Left ventricle myocardium inferior (tissue), 1 donor: ENCODE measurements around the gene PSD2. TPM values are rescaled to one million over a fixed set of nuclear protein-coding genes. Genes with fewer than 3 reads are reported as not detected.

Experiments used
- DNase-seq: peaks from one replicate; pipeline ENCODE4 v3.0.0-alpha.2; 2020
- H3K27ac ChIP-seq: fragments of 200-600 bp; replicated peaks from 2 replicates; pipeline ENCODE4 v1.8.0; 2021
- H3K27me3 ChIP-seq: fragments of 200-600 bp; 2 replicates; pipeline ENCODE4 v1.8.0; 2021; ENCODE audit warnings: low read depth
- H3K36me3 ChIP-seq: fragments of 200-600 bp; 2 replicates; pipeline ENCODE4 v1.8.0; 2021
- H3K4me1 ChIP-seq: fragments of 200-600 bp; 2 replicates; pipeline ENCODE4 v1.8.0; 2021
- H3K4me3 ChIP-seq: fragments of 200-600 bp; 2 replicates; pipeline ENCODE4 v1.8.0; 2021; ENCODE audit warnings: mild to moderate bottlenecking, moderate library complexity
- H3K9me3 ChIP-seq: fragments of 200-600 bp; replicated peaks from 2 replicates; pipeline ENCODE4 v1.8.0; 2021
- intact Hi-C: fragments of 100-400 bp; cut with micrococcal nuclease; formaldehyde crosslinking; loops from one replicate; pipeline ENCODE4 v1.11.0; 2022
- long read RNA-seq: library from polyadenylated mRNA; unstranded; transcript quantifications from one replicate; pipeline ENCODE4 v2.0.0, GENCODE V29; 2021
- total RNA-seq: library from RNA; stranded (reverse); fragmentation: NEBNext Ultra II Directional; extraction: Animal tissue kit (Norgen Biotek cat#: 25700); gene quantifications from one replicate; pipeline ENCODE4 v1.2.1, GENCODE V29; 2021
- TF ChIP-seq, protein P1 (sequence below): fragments of 200-600 bp; IDR thresholded peaks from 2 replicates; pipeline ENCODE4 v1.8.0; 2021; ENCODE audit warnings: antibody characterized with exemption, mild to moderate bottlenecking, borderline replicate concordance
- donor health status: DM: no; HTN: yes; CAD: no; lungs with severe emphysema.

The PSD2 gene
- not detected for total RNA-seq
- long read RNA-seq: 0 reads

DNA sequence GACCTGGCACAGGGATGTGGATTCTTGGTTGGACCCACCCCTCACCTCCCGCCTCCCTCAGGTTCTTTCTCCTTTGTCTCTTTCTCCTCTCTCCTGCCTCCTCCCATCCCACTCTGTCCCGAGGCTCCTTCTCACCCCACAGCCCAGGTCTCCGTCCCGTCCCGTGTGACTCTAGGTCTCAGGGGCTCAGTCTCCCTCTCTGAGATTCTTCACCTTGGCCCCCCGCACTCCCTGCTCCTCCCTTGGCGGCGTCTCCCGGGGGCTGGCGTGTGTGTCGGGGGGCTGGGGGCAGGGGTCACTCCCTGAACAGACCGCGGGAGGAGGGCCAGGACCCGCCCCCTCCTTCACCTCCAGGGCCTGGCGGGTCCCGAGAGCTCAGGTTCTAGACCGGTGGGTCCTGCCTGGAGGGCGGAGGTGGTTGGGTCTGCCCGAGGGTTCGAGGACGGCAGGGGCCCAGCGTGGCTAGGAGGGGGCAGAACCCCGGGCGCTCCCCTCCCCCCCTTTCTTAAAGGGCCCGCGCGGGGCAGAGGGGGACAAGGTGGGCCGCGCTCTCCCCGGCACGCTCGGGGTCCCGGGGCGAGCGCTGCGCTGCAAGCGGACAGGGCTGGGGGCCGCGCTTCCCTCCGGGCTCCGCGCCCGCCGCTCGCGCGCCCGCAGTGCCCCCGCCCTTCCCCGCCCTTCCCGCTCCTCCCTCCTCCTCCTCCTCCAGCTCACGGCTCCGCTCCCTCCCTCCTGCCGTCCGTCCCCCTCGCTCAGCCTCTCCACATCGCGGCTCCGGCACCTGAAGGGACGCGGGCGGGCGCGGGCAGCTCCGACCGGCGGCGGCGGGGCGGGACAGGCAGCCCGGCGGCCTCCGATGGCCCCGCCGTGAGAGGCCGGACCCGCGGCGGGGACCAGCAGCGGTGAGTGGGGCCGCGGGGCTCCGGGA is at the start of gene PSD2:
PSD2 (plus strand) TSS at position 735 of the 928 bp plus-strand sequence. CDS start 13,633 bp downstream, outside the sequence.
- H3K27ac ChIP-seq: no peak within 1 kb of the TSS
- no peaks in the 10 kb centered on the region for H3K36me3 ChIP-seq
- no peaks in the 10 kb centered on the region for H3K9me3 ChIP-seq
- peaks cover 67% of the 10 kb centered on the region for H3K27me3 ChIP-seq
- TF ChIP-seq, protein P1, sequence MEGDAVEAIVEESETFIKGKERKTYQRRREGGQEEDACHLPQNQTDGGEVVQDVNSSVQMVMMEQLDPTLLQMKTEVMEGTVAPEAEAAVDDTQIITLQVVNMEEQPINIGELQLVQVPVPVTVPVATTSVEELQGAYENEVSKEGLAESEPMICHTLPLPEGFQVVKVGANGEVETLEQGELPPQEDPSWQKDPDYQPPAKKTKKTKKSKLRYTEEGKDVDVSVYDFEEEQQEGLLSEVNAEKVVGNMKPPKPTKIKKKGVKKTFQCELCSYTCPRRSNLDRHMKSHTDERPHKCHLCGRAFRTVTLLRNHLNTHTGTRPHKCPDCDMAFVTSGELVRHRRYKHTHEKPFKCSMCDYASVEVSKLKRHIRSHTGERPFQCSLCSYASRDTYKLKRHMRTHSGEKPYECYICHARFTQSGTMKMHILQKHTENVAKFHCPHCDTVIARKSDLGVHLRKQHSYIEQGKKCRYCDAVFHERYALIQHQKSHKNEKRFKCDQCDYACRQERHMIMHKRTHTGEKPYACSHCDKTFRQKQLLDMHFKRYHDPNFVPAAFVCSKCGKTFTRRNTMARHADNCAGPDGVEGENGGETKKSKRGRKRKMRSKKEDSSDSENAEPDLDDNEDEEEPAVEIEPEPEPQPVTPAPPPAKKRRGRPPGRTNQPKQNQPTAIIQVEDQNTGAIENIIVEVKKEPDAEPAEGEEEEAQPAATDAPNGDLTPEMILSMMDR: no peak
- peaks cover 14% of the 10 kb centered on the region for H3K4me1 ChIP-seq
- peak within 1 kb of the TSS; percentile 63 for H3K4me3 ChIP-seq
- DNase-seq: peak; percentile 22
- intact Hi-C loops: loop anchor here (10.0 kb wide), 1 partner anchor 49 kb away; no protein-coding TSS in a partner anchor

DNA sequence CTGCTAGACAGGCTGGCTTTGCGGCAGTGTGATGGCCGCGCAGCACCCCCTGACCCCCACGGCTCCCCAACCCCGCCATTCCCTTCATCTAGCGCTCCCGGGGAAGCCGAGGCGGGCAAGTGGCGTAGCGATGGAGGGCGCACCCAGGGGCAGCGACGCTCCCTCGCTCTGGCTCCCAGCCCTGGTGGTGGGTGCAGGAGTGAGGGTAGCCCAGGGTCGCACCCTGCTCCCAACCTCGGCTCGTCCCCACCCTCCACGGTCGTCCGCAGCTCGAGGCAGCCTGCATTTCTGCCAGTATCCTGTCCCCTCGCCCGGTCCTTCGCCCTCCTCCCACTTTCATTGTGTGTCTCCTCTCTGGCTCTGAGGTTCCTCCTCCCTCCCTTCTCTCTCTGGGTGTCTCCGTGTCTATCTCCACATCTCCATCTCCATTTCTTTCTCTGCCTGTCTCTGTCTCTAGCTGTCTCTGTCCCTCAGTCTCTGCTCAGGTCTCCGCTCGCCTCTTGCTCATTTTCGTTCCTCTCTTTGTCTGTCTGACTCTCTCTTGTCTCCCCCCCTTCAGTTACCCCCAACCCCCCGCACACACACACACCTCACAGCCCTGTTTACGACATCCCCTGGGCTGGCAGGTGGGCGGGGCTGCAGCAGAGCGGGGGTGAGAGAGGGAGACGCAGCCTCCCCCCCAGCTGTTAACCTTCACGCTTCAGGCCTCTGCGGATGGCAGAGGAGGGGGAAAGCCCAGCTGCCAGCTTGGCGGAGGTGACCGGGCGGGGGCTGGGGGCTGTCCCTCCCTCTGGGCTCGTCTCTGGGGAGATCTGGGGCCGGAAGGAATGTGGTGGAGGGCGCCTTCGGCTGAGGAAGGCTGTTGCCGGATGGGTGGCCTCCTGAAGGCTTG is 48.7 kb upstream of the PSD2 start:
- H3K4me3 ChIP-seq: peak overlapping the region; percentile 67
- intact Hi-C loops: no loop called here
- H3K9me3 ChIP-seq: no peaks in the 10 kb centered on the region
- peaks cover 56% of the 10 kb centered on the region for H3K27me3 ChIP-seq
- DNase-seq: no peak
- H3K4me1 ChIP-seq: peaks cover 37% of the 10 kb centered on the region
- TF ChIP-seq, protein P1: no peak
- H3K27ac ChIP-seq: peak overlapping the region; percentile 24
- no peaks in the 10 kb centered on the region for H3K36me3 ChIP-seq

DNA sequence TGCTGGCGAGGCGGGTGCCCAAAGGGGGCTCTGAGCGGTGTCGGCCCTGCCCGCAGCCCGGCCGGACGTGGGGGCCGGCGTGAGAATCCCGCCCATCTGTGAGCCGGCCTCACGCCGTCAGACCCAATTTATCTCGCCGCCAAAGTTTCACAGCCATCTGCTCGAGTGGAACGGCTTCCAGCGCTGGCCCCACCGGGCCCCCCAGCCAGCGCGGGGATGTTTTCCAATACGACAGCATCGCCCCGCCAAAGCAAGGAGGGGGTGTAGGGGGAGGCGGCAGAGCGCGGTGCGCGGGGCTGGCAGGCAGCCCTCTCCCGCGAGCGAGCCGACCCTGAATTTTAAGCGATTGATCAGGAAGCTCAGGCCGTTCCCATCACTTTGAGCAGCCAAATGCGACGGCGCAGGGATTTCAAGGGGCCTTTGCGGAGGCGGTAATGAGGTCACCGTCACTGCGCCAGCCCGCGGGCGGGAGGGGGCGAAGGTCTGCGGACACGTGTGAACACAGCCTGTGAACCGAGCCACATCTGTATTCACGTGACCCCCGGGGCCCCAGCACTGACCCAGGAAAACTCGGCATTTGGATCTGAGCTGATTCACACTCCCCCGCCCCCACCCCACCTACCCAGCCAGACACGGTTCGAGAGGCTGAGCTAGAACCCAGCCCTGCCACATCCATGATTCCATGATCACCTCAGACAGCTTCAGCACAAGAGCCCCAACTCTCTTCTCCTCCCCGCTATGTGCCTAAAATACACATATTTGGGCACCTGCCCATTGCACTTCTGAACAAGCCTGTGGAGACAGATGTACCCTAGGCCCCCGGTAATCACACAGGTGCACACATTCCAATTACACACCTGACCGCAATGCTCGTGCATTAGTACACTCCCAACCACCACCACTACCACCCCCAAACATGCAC is 47.8 kb upstream of the PSD2 start:
- peak; percentile 49 for DNase-seq
- intact Hi-C loops: no loop called here
- peaks cover 37% of the 10 kb centered on the region for H3K4me1 ChIP-seq

DNA sequence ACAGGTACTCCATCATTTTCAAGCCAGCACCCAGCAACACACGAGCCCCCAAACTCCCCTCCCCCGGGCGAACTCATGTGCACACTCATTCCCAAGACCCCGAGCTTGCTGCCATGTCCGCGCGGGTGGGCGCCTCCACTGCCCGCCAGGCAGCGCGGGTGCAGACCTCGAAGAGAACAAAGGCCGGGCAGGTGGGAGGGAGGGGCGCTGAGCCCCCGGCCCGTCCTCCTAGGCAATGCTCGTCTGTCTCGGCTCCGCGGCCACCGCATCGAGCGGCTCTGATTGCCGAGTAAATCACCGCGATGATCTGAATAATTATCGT is 47.1 kb upstream of the PSD2 start:
- Histone ChIP-seq H3K36me3 (no peaks in the 10 kb centered on the region), H3K27me3 (peaks cover 72% of the 10 kb centered on the region), H3K9me3 (no peaks in the 10 kb centered on the region), H3K27ac (no peak overlapping the region), H3K4me1 (peaks cover 37% of the 10 kb centered on the region), H3K4me3 (no peak overlapping the region)
- TF ChIP-seq, protein P1: no peak
- DNase-seq: no peak
- intact Hi-C loops: no loop called here

More for the DNA sequence above, 47.8 kb upstream of the PSD2 start:
- no peaks in the 10 kb centered on the region for H3K9me3 ChIP-seq
- H3K27ac ChIP-seq: no peak overlapping the region
- TF ChIP-seq, protein P1: no peak
- peaks cover 65% of the 10 kb centered on the region for H3K27me3 ChIP-seq
- peak overlapping the region; percentile 67 for H3K4me3 ChIP-seq
- H3K36me3 ChIP-seq: no peaks in the 10 kb centered on the region

DNA sequence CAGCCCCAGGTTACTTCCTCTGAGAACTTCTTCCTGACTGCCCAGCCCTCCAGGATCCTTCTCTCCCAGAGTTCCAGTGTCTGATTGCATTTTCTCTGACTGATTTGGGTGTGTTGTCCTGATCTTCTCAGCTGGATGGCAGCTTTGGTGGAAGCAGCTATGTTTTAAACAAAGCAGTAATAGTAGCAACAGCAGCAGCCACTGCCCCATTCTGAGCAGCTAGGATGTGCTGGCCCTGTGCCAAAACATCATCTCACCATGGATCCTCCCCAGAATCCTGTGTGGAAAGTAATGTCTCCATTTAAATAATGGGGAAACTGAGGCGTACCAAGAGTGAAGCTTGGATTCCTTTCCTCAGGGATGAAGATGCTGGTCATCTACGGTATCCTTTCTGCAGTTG is 46.4 kb upstream of the PSD2 start:
- Histone ChIP-seq H3K4me3 (no peak overlapping the region), H3K27ac (no peak overlapping the region), H3K9me3 (no peaks in the 10 kb centered on the region), H3K4me1 (peaks cover 37% of the 10 kb centered on the region), H3K27me3 (peaks cover 79% of the 10 kb centered on the region), H3K36me3 (no peaks in the 10 kb centered on the region)
- TF ChIP-seq, protein P1: no peak
- DNase-seq: no peak
- intact Hi-C loops: no loop called here
